NCI-H1092 treated with DMSO at 0.1 percent for 48 hours (cell line): ENCODE data around the gene SENP3.
"Not testable (repeated sequence)": the region's sequence is repeated elsewhere in the genome, so short reads cannot be mapped to it uniquely, and the experiment has no call there.

Experiments
- DNase-seq: peaks from one replicate; lab custom pipeline; 2025; lab: John Stamatoyannopoulos, UW

The SENP3 gene

DNA sequence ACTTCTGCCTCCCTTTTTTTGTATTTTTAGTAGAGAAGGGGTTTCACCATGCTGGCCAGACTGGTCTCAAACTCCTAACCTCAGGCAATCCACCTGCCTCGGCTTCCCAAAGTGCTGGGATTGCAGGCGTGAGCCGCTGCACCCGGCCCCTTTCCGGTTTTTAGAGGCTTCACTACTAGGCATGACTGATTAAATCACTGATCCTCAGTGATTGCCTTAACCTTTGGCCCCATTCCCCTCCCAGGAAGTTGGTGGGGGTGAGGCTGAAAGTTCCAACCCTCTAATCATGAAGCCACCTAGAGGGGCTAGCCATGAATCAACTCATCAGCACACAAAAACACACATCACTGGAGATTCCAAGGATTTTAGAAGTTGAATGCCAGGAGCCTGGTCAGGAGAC is 35.8 kb downstream of the SENP3 start:
- DNase-seq = not testable (repeated sequence)

DNA sequence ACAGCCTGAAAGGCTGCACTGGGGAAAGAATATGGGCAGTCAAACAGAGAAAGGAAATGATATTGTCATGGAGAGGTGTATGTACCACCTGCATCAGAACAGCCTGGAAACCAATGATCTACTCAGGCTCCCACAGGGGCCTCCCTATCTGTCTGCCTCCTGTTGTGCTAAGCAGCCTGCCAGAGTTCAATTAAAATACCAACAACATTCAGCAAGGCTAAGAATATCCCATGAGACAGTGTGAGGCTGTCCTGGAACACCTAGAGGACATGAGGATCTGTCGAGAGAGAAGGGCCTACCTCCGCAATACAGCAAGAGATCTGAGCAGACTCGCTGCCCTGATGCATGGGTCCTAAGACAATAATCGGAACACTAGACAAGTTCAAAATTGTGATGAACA is 44.6 kb downstream of the SENP3 start:
- DNase-seq = no peak

DNA sequence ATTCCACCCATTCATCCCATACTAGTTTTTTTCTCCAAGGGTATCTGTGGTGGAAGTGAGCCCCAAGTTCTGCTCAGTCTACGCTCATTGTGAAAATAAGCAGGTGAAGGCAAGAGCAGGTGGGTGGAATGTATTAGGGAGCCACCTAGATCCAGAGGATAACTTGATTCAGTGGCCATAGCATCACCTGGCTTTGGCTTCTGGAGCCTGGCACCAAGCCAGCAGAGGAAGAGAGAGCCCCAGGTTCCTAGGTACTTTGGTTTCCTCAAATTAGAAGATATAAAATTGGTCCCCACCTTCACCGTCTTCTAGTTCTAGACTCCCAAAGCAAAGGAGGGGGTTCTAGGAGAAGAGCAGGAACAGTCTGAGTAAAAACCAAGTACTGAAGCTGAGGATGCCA is 48.9 kb downstream of the SENP3 start:
- DNase-seq = no peak

DNA sequence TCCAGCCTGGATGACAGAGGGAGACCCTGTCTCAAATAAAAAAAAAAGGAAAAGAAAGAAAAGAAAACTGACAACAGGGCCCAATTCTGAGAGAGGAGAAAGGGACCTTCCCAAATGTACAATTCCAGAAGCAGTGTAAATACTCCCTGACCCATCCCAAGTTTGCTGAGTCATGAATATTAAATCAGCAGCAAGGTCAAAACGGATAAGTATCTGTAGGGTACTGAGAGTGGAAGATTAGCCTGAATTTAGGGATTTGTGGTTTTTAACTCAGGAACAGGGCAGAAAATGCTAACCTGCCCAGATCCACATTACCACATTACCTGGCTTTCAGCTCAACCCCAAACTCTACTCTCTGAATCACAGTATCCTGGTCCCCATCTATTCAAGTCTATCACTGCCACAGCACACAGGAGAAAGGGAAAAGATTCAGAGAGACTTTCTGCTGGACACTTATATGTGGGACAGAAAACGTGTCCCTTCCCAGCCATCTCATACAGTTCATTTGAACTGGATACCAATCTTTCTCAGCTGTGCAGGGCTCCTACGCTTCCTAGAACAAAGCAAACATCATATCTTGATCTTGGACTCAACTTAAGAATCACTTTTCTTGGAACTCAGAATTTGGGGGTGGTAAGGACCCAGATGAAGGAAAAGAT is 50.0 kb downstream of the SENP3 start:
- DNase-seq = no peak

DNA sequence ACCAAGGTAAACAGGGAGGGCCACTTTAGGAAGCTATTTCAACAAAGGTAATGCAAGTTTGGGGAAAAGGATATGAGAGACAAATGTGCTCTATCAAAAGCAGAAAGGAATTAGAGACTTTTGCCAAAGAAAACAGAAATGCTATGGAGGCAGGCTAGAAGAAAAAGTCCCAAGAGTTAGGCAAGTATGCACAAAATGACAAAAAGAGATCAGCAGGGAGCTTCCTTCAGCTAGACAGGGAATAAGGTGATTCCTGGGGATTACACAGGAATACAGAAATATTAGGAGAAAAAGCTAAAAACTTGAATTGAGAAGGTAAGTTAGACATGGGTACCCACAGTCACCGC is 50.5 kb downstream of the SENP3 start:
- DNase-seq = no peak

DNA sequence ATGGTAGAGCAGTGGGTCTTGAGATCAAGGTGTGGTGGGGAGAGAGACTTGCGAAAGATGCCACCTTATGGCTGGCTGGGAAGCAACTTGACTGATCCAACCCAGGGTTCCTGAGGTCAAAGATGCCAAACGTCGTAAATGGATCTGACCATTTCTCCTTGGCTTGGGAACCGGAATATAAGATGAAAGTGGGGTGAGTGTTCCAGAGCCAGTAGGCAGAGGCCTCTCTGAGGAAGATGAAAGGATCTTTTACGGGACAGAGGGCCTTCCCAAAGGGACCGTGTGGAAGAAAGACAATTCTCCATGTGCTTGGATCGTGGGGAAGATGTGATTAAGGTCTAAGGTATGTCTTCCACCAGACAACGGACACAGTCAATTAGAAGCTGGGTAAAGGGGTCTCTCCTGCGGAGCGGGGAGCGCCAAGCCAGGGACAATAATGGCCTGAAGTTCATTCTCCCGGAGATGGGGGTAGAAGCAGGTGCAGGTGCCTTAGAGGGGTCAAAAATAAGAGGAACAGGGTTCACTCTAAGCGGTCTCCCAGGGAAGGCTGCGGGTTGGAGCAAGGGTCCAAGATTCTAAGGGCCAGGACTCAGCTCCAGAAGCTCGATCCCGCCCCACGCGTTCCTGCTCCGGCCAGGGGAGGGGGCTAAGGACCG is 52.2 kb downstream of the SENP3 start:
- DNase-seq = no peak

DNA sequence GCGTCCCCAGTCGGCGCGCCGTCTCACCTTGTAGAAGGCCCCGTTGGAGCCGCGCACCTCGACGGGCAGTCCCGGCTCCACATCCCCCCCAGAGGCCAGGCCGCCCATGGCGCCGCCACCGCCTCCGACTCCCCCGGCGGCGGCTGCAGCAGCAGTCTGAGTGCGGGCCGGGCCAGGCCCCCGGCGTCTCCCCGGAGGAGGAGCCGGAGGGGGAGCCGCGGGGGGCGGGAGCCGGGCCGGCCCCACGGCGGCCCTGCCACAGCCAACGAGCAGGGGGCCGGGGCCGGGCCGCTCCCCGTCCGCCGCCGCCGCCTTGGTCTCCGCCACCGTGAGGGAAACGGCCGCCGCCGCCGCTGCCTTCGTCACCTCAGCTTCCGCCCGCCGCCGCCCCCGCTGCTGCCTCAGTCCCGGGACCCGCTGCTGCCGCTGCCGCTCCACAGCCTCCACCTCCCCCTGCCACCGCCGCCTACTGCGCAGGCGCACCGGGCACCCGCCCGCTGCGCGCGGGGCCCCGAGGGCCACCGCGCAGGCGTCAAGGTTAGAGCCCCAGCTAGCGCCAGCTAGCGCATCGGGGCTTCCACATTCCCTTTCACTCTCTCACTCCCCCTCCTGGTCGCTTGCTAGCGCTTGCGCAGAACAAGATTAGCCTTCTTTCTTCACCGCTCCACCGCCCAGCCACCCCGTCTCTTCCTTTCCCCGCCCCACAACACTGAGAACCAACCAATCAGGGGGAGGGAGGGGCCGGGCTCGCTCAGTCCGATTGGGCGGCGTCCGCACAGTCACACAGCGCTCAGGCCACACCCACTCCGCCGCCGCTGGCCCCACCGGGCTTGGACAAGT is 52.9 kb downstream of the SENP3 start, which contains the start of gene FXR2:
Gene FXR2 (minus strand): TSS at position 473 of the 840 bp plus-strand sequence. CDS start 365 bp downstream, at position 108.
- DNase-seq = peak; percentile 99

DNA sequence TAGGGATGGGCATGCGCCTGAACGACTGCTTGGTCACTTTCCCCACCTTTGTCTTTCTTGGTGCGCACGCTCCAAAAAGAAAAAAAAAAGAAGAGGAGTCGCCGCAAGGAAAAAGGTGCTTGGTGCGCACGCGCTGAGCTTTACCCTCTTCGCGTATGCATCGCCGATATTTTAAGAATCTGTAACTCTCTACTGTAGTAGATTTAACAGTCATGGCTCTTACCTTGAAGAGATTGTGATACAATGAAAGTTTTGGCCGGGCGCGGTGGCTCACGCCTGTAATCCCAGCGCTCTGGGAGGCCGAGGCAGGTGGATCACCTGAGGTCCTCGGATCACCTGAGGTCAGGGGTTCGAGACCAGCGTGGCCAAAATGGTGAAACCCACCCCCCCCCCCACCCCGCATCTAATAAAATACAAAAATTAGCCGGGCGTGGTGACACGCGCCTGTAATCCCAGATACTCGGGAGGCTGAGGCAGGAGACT is 53.6 kb downstream of the SENP3 start:
- no peak for DNase-seq

DNA sequence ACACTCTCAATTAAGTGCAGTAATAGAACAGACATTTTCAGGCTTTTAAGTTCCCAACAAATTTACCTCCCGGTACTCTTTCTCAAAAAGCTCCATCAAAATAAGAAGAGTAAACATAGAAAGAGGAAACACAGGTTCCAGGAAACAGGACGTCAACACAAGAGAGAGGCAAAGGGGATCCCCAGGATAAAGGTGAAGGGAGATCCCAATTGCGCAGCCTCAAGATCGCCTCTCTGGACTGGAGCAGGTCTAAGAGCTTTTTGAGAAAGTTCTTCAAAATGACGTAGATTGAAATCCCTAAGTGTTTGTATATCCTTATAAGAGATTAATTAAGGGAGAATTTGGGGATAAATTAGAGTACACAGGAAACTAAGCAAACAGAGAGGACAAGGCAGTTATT is 56.9 kb downstream of the SENP3 start:
- no peak for DNase-seq

DNA sequence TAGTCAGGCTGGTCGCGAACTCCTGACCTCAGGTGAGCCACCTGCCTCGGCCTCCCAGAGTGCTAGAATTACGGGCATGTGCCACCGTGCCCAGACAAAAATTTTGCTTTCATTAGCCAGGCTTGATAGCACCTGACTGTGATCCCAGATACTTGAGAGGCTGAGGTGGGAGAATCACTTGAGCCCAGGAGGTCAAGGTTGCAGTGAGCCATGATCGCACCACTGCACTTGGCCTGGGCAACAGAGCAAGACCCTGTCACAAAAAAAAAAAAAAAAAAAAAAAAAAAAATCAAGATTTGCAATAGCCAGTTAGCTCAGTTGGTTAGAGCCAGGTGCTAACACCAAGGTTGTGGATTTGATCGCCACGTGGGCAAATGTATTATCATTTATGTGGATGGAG is 59.1 kb downstream of the SENP3 start:
- DNase-seq = no peak
